Activated CD4-positive, alpha-beta T cell treated with anti-CD3 and anti-CD28 coated beads, Interleukin-2, Interleukin-4, amounts not matched to agents 100 ng/mL and 50 ng/mL, durations not matched to agents 16 hours and 8 hours (primary cell): ENCODE results near the gene PIM1.

ENCODE experiments used
- DNase-seq: peaks from one replicate; pipeline ENCODE4 v3.0.0-alpha.2; 2020; ENCODE audit warnings: low spot score

The PIM1 gene

DNA sequence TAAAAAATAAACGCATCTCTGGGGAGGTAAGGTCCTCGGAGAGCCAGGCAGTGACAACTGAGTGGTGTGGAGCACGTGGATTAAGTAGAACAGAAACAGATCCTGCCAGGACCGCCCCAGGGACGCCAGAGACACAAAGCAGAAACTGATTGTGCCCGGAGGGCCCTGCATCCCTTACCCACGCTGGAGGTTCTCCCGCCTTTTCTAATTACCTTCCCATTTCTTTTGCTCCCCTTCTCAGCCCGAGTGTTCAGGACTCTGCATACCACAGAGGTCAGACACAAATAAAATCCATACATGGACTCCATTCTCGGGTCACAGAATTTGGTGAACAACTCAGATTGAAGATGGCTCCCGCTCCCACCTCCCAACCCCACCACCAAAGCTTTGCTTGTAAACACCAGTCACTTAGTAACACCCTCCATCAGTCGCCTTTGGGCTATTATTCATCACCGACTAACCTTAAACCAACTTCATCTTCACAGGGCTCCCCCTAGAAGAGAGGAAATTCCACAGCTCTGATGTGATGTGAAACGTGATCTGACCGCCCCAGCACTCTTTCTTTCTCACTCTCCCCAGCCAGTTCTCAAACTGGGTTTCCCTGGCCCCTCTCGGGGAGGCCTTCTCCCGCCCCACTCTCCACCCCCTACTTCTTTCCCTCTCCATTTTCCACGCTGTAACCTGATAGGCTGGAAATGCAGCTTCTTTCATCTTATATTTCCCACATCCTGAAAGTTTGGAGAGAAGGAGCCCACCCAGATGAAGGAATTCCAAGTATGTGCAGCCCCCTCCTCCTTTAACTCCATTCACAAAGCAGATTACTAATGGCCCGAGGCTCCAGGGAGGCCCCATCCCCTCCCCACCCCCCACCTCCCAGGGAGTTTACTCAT, 32.5 kb upstream of the PIM1 start:
- DNase-seq = peak; percentile 79

GRCh38 chr6:37138856-37139229, 31.1 kb upstream of the PIM1 start:
- no peak for DNase-seq

GRCh38 chr6:37139230-37139962, 30.6 kb upstream of the PIM1 start:
- DNase-seq = no peak

- DNase-seq = no peak
Measured at GRCh38 chr6:37140145-37140544, 29.8 kb upstream of the PIM1 start.

- peak; percentile 66 for DNase-seq
Measured at GRCh38 chr6:37141281-37142049, 28.5 kb upstream of the PIM1 start.

DNA sequence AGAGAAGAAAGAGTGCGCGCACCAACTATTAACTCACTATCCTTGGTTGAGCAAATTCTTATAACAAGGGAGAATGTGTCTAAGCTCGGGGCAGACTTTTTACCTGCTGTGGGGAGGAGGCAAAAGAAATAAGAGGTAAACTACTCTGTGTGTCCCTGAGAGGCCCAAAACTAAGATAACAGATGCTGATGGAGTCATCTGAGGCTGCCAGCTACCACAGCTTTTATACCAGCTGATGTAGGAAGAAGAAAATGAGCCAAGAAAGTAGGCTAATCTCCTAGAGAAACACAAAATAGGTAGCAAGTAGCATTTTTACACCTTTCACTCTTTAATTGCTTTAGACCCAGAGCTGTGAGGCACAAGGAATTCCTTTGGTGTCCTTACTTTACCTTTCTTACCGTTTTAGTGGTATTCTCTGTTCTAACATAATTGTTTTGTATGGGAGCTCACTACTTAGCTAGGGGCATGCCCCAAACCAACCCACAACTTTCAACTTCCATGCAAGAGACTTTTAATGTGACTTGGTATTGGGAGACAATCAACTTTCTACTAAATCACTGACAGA, 27.8 kb upstream of the PIM1 start:
- no peak for DNase-seq

DNA sequence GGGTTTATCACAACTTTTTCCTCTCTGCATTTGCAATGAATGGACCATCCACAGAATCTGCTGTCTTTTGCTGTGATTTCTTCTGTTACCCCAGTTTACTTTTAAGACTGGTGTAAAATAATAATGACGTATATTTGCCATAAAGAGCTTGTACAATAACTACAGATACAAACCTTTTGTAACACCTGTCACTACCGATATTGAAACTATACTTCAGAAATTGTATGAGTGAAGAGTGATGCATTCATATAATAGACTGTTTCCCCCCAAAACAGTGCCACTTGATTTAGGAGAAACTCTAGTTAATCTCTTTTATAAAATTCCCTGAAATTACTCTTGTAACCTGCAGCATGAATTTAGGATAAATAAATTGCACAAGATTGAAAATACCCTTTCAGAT, 26.4 kb upstream of the PIM1 start:
- DNase-seq = no peak

DNA sequence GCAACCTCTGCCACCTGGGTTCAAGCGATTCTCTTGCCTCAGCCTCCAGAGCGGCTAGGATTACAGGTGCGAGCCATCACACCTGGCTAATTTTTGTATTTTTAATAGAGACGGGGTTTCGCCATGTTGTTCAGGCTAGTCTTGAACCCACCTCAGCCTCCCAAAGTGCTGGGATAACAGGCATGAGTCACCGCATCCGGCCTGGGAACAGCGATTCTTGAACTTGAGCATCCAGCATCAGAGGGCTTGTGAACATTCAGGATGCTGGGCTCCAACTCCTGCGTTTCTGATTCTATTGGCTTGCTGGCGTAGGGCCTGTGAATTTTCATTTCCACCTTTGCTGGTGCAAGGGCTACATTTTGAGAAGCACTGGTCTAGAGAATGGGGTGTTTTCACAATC, 24.5 kb upstream of the PIM1 start:
- no peak for DNase-seq

DNA sequence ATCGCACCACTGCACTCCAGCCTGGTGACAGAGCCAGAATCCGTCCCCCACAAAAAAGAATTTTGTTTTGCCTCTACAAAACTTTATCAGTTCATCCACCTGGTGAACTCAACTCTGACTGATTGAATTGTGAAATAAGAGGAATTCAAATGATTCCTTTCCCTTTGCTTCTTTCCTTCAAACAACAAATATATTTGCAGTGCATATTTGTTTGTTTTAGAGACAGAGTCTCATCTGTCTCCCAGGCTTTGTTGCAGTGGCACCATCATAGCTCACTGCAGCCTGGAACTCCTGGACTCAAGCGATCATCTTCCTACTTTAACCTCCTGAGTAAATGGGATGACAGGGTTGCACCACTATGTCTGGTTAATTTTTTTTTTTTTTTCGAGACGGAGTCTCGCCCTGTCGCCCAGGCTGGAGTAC, 23.2 kb upstream of the PIM1 start:
- DNase-seq = no peak

GRCh38 chr6:37149745-37150144, 20.2 kb upstream of the PIM1 start:
- no peak for DNase-seq

GRCh38 chr6:37150314-37150713, 19.6 kb upstream of the PIM1 start:
- no peak for DNase-seq

DNA sequence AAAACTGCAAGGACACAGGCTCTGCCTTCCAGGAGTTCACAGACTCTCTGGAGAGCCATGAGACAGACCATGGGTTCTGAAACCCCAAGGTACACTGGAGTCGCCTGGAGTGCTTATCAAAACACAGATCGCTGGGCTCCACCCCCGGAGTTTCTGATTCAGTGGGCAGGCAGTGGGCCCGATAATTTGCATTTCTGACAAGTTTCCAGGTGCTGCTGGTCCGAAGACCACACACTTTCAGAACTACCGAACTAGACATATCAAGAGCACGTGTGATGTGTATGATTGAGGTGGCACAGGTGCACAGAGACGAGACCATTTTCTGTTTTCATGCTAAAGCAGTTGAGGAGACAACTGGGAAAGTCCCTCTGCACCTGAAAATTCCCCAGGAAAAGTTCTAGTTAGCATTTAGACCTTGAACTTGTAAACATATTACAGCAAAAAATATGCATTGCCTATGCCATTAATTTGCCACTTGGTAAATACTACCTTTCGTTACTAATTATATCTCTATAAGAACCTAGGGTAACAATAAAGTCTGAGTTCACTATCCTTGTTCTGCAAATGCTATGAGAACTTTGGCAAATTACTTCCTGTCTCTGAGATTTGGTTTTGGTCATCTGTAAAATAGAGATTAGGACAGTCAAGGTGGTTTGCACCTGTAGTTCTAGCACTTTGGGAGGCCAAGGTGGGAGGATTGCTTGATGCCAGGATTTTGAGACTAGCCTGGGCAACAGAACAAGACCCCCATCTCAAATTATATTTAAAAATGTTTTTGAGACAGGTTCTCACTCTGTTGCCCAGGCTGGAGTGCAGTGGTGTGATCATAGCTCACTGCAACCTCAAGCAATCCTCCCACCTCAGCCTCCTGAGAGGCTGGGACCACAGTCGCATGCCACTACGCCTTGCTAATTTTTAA, 14.3 kb upstream of the PIM1 start:
- peak; percentile 87 for DNase-seq

DNA sequence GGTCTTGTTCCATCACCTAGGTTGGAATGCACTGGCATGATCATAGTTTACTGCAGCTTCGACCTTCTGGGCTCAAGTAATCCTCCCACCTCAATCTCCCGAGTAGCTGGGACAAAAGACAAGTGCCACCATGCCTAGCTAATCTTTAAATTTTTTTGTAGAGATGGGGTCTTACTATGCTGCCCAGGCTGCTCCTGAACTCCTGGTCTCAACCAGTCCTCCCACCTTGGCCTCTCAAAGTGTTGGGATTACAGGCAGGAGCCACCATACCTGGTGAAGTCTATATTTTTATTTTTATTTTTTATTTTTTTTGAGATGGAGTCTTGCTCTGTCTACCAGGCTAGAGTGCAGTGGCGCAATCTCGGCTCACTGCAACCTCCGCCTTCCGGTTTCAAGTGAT, 11.4 kb upstream of the PIM1 start:
- no peak for DNase-seq

DNA sequence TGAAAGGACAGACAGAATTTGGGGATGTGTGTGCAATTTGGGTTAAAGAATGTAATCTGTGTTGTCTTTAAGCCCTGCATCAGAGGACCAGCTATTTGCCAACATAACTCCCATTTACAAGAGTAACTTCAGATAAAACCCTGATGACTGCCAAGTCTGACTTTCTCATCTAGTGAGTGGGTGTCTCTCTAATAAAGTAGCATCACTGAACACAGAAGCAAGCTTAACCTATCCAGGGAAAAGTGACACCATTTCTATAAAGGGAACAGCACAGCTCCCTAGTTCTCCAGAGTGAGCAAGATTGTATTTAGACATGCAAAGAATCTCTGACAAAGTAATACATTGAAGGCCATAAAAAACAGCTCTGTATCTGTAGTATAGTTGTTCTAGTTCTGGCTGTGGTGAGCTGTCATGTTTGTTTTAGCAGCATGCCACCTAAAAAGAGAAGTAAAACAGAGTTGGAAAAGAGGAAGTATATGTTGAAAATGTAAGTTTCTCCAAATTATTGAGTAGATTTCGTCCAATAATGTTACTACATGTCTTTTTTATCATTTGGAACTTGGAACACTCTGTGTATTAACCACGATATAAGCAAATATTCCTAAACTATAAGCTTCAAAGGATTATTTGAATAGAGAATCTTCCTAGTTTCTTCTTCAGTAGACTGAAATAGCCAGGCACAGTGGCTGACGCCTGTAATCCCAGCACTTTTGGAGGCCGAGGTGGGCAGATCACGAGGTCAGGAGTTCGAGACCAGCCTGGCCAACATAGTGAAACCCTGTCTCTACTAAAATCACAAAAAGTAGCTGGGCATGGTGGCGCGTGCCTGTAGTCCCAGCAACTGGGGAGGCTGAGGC, 8.8 kb upstream of the PIM1 start:
- DNase-seq = no peak

GRCh38 chr6:37162740-37163139, 7.2 kb upstream of the PIM1 start:
- no peak for DNase-seq

DNA sequence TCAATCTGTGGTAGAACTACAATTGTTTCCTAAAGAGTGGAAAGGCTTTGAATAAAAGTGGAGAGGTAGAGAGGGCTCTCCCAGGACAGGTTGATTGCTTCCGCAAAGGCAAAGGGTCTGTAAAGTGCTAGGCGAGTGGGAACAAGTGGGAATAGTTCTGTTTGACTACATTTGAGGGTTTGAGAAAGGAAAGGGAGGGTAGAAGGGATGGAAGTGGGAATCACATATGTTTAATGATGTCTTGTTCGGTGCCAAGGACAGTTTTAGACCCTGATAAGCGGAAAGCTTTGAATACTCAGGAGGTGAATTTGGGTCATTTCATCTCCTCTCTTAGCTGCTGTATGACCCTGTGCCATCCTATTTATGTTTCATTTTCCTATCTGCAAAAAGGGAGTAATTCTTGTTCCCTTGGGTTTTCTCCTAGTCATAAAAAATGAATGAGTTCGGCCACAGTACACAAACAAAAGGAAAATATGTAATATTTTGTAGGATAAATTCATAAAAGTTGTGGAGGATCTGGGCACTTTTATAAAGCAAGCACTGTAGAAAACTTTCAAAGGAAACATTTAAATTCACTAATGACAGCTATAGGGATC, 1.7 kb upstream of the PIM1 start:
- DNase-seq = no peak

DNA sequence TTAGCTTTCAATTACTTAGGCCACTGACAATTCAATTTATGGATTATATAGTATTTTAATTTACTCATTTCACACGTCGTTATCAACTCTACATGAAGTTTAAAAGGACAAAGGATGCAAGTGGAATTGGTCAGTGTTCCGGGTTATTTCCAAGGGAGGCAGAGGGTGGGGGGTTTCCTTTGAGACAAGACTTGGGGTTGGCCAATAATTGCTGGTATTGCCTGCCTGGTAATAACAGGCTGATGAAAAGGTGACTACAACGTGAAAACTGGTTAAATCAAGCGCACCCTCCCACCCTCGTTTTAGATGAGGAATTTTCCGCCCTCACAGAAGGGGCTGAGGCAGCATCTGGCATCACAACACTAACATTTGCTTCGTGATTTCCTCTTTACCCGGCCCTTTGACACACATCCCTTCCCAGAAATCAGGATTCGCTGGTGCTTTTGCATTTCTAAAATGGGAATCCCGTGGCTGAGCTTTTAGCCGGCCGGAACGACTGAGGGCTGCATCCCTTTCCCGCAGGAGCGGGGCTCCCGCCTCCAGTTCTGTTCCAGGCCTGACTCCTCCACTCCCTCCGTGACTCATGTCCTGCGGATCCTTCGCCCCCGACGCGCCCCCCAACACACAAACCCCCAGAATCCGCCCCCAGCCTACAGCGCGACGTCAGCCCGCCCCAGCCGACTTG, 999 bp upstream of the PIM1 start:
- no peak for DNase-seq

DNA sequence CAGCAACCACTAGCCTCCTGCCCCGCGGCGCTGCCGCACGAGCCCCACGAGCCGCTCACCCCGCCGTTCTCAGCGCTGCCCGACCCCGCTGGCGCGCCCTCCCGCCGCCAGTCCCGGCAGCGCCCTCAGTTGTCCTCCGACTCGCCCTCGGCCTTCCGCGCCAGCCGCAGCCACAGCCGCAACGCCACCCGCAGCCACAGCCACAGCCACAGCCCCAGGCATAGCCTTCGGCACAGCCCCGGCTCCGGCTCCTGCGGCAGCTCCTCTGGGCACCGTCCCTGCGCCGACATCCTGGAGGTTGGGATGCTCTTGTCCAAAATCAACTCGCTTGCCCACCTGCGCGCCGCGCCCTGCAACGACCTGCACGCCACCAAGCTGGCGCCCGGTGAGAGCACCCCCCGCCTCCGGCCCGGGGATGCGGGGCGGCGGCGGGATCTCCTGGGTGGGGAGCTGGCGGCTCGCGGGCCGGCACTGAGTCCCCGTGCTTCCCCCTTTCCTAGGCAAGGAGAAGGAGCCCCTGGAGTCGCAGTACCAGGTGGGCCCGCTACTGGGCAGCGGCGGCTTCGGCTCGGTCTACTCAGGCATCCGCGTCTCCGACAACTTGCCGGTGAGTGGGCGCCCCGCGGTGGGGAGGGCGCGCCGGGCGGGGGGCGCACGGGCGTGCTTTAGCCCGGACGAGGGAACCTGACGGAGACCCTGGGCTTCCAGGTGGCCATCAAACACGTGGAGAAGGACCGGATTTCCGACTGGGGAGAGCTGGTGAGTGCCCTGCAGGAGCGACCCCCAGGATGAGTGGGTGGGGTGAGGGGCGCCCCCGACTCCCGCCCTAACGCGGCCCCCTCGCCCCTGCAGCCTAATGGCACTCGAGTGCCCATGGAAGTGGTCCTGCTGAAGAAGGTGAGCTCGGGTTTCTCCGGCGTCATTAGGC, 585 bp downstream of the PIM1 start:
- peak; percentile 50 for DNase-seq
